Neural cell (in vitro differentiated cells): ENCODE measurements around the gene DBNDD1. TPM values are rescaled to one million over a fixed set of nuclear protein-coding genes. Genes with fewer than 3 reads are reported as not detected.

ENCODE experiments used
- H2AFZ ChIP-seq: fragments of 200-600, 300-800 bp; sonication (generic), shearing (Covaris generic); 2 replicates; pipeline ENCODE4 v1.6.0; 2014; ENCODE audit warnings: low read depth, mild to moderate bottlenecking, antibody characterized with exemption, low read length, moderate library complexity
- H3F3A ChIP-seq: fragments of 200-600 bp; shearing (Covaris generic); 2 replicates; pipeline ENCODE4 v1.6.1; 2016; ENCODE audit warnings: mild to moderate bottlenecking, moderate library complexity, mixed read lengths, antibody characterized with exemption, low read length; ENCODE audit not compliant: insufficient read depth, poor library complexity, severe bottlenecking
- H3K27ac ChIP-seq: fragments of 200-600, 300-800 bp; sonication (generic), shearing (Covaris generic); 2 replicates; pipeline ENCODE4 v1.5.1; 2014; ENCODE audit warnings: mild to moderate bottlenecking, low read length, moderate library complexity
- H3K27me3 ChIP-seq: fragments of 300-800, 200-600 bp; sonication (generic), shearing (Covaris generic); 2 replicates; pipeline ENCODE4 v1.6.0; 2014; ENCODE audit warnings: mild to moderate bottlenecking, low read depth, low read length, moderate library complexity; ENCODE audit not compliant: insufficient read depth
- H3K36me3 ChIP-seq: fragments of 300-800, 200-600 bp; sonication (generic), shearing (Covaris generic); 2 replicates; pipeline ENCODE4 v1.5.1; 2014; ENCODE audit warnings: mild to moderate bottlenecking, antibody characterized with exemption, low read length, moderate library complexity; ENCODE audit not compliant: insufficient read depth
- H3K4me2 ChIP-seq: fragments of 300-800, 200-600 bp; sonication (generic), shearing (Covaris generic); 2 replicates; pipeline ENCODE4 v1.6.0; 2014; ENCODE audit warnings: mild to moderate bottlenecking, low read length
- H3K4me3 ChIP-seq: fragments of 300-800, 200-600 bp; sonication (generic), shearing (Covaris generic); 2 replicates; pipeline ENCODE4 v1.5.1; 2014; ENCODE audit warnings: mild to moderate bottlenecking, low read length, moderate library complexity
- H3K79me2 ChIP-seq: fragments of 200-600 bp; shearing (Covaris generic); replicated peaks from 2 replicates; pipeline ENCODE4 v1.6.0; 2014; ENCODE audit warnings: mild to moderate bottlenecking, low read length, moderate library complexity; ENCODE audit not compliant: insufficient read depth
- H3K9ac ChIP-seq: fragments of 300-800, 200-600 bp; sonication (generic), shearing (Covaris generic); 2 replicates; pipeline ENCODE4 v1.6.1; 2016; ENCODE audit warnings: mild to moderate bottlenecking, low read length, mixed read lengths
- H3K9me2 ChIP-seq: fragments of 200-600 bp; shearing (Covaris generic); 2 replicates; pipeline ENCODE4 v1.6.1; 2016; ENCODE audit warnings: mild to moderate bottlenecking, low read length, mixed read lengths; ENCODE audit not compliant: insufficient read depth
- H3K9me3 ChIP-seq: fragments of 200-600, 300-800 bp; sonication (generic), shearing (Covaris generic); 2 replicates; pipeline ENCODE4 v1.6.1; 2016; ENCODE audit warnings: mild to moderate bottlenecking, mixed run types, low read length, moderate library complexity, mixed read lengths
- H4K20me1 ChIP-seq: fragments of 200-600 bp; shearing (Covaris generic); 2 replicates; pipeline ENCODE4 v1.6.1; 2016; ENCODE audit warnings: mild to moderate bottlenecking, mixed run types; ENCODE audit not compliant: insufficient read depth
- CTCF ChIP-seq: fragments of 450-650 bp; IDR thresholded peaks from 2 replicates; pipeline ENCODE4 v1.5.1; 2014; ENCODE audit warnings: antibody characterized with exemption, mild to moderate bottlenecking, moderate library complexity; ENCODE audit not compliant: poor library complexity, severe bottlenecking
- EP300 ChIP-seq: fragments of 450-650 bp; conservative IDR thresholded peaks from 2 replicates; pipeline ENCODE4 v1.6.1; 2014; ENCODE audit warnings: antibody characterized with exemption, mild to moderate bottlenecking, moderate library complexity; ENCODE audit not compliant: poor library complexity, severe bottlenecking
- EZH2 ChIP-seq: fragments of 200-600, 300-800 bp; shearing (Covaris generic), sonication (generic); IDR thresholded peaks from 2 replicates; pipeline ENCODE4 v1.6.1; 2014; ENCODE audit warnings: antibody characterized with exemption, low read length, borderline replicate concordance, mild to moderate bottlenecking; ENCODE audit not compliant: insufficient read depth, poor library complexity, severe bottlenecking
- MXI1 ChIP-seq: fragments of 450-650 bp; conservative IDR thresholded peaks from 2 replicates; pipeline ENCODE4 v1.6.1; 2014; ENCODE audit warnings: antibody characterized with exemption, mild to moderate bottlenecking; ENCODE audit not compliant: poor library complexity, severe bottlenecking
- POLR2AphosphoS5 ChIP-seq: IDR thresholded peaks from 2 replicates; pipeline ENCODE4 v1.6.1; 2012
- RAD21 ChIP-seq: fragments of 450-650 bp; conservative IDR thresholded peaks from 2 replicates; pipeline ENCODE4 v1.6.1; 2014; ENCODE audit warnings: antibody characterized with exemption, mild to moderate bottlenecking, moderate library complexity
- REST ChIP-seq: IDR thresholded peaks from 2 replicates; pipeline ENCODE4 v1.6.1; 2012; ENCODE audit warnings: borderline replicate concordance
- SMC3 ChIP-seq: fragments of 450-650 bp; conservative IDR thresholded peaks from 2 replicates; pipeline ENCODE4 v1.6.1; 2014; ENCODE audit warnings: antibody characterized with exemption, mild to moderate bottlenecking, moderate library complexity; ENCODE audit not compliant: poor library complexity
- TAF1 ChIP-seq: IDR thresholded peaks from 2 replicates; pipeline ENCODE4 v1.6.1; 2012; ENCODE audit warnings: low read depth
- polyA plus RNA-seq: library from polyadenylated mRNA; depleted of rRNA; stranded (reverse); fragments of >200 nt; gene quantifications from 2 replicates; pipeline ENCODE4 v1.2.3, GENCODE V29; 2014

The DBNDD1 gene
- polyA plus RNA-seq, 1 donor from 2014 or later: 15.4 TPM

- Histone ChIP-seq H3K4me3 (no peak overlapping the region), H3K79me2 (no peaks in the 10 kb centered on the region), H3K4me2 (no peak overlapping the region), H3K9ac (no peak overlapping the region), H3K27me3 (no peaks in the 10 kb centered on the region), H3K27ac (no peak overlapping the region), H2AFZ (no peak overlapping the region), H3K9me2 (no peaks in the 10 kb centered on the region), H3F3A (no peaks in the 10 kb centered on the region), H3K9me3 (no peaks in the 10 kb centered on the region), H3K36me3 (no peaks in the 10 kb centered on the region), H4K20me1 (no peaks in the 10 kb centered on the region)
- no peak for TF ChIP-seq MXI1
- TF ChIP-seq EZH2: no peak
- no peak for TF ChIP-seq SMC3
- TF ChIP-seq TAF1: no peak
- TF ChIP-seq EP300: no peak
These were observed 36.9 kb downstream of the DBNDD1 start for GRCh38 chr16:89982318-89982717.

GRCh38 chr16:89981414-89981813 is 37.8 kb downstream of the DBNDD1 start:
- TF ChIP-seq POLR2AphosphoS5: no peak
- TF ChIP-seq RAD21: no peak
- TF ChIP-seq EZH2: no peak
- TF ChIP-seq REST: no peak
- TF ChIP-seq CTCF: no peak
- TF ChIP-seq EP300: no peak
- no peak for TF ChIP-seq TAF1
- no peak for TF ChIP-seq MXI1
- no peak for TF ChIP-seq SMC3
- no peaks in the 10 kb centered on the region for H3K36me3 ChIP-seq

GRCh38 chr16:89974870-89975269 is 44.4 kb downstream of the DBNDD1 start:
- Histone ChIP-seq H3K36me3 (peaks cover 6% of the 10 kb centered on the region), H3K4me2 (no peak overlapping the region), H3K27ac (no peak overlapping the region), H3K27me3 (no peaks in the 10 kb centered on the region), H2AFZ (no peak overlapping the region), H3K79me2 (peaks cover 38% of the 10 kb centered on the region), H3K9me2 (no peaks in the 10 kb centered on the region), H4K20me1 (no peaks in the 10 kb centered on the region), H3K4me3 (no peak overlapping the region), H3F3A (no peaks in the 10 kb centered on the region), H3K9ac (no peak overlapping the region), H3K9me3 (no peaks in the 10 kb centered on the region)
- no peak for TF ChIP-seq RAD21
- no peak for TF ChIP-seq TAF1
- TF ChIP-seq CTCF: no peak
- TF ChIP-seq MXI1: no peak
- TF ChIP-seq SMC3: no peak
- no peak for TF ChIP-seq EZH2
- TF ChIP-seq POLR2AphosphoS5: no peak
- no peak for TF ChIP-seq REST
- TF ChIP-seq EP300: no peak

More at GRCh38 chr16:89981414-89981813, 37.8 kb downstream of the DBNDD1 start:
- peaks cover 5% of the 10 kb centered on the region for H3K79me2 ChIP-seq
- H3K4me2 ChIP-seq: no peak overlapping the region
- H3K9ac ChIP-seq: no peak overlapping the region
- no peaks in the 10 kb centered on the region for H3F3A ChIP-seq
- H3K9me2 ChIP-seq: no peaks in the 10 kb centered on the region
- no peak overlapping the region for H3K4me3 ChIP-seq
- H3K27ac ChIP-seq: no peak overlapping the region
- no peaks in the 10 kb centered on the region for H3K9me3 ChIP-seq
- H2AFZ ChIP-seq: no peak overlapping the region
- H3K27me3 ChIP-seq: no peaks in the 10 kb centered on the region
- no peaks in the 10 kb centered on the region for H4K20me1 ChIP-seq
